HG03378 (cell line): Measurements from ENCODE around the gene PAX6.

Source experiments
- ATAC-seq: cut with Tn5 transposase; IDR thresholded peaks from one replicate; pipeline ENCODE4 v1.9.1; 2021; ENCODE audit warnings: mild to moderate bottlenecking, moderate library complexity; ENCODE audit not compliant: unreplicated experiment

The PAX6 gene

GRCh38 chr11:31810779-31811647 is at the start of gene PAX6:
Gene PAX6, minus strand, starts transcription at chr11:31811322. Its CDS starts 4,911 bp downstream, at chr11:31806411.
- peak; percentile 85 for ATAC-seq

DNA sequence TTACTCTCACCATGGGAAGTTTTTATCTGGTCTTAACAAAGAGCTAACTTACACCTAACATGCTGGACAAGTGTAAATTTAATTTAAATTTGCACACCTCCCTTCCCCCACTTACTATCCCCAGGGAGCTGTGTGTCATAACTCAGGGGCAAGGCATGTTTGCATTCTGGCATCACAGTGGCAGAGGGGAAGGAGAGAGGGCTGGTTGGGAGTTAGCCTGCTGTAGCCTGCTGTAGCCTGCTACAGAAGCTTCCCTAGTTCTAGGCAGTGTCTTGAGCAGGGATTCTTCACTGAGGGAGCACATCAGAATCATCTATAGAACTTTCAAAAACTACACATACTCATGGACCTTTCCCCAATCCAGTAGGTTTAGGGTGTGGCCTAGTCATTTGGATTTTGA is 49.3 kb upstream of the PAX6 start:
- no peak for ATAC-seq

DNA sequence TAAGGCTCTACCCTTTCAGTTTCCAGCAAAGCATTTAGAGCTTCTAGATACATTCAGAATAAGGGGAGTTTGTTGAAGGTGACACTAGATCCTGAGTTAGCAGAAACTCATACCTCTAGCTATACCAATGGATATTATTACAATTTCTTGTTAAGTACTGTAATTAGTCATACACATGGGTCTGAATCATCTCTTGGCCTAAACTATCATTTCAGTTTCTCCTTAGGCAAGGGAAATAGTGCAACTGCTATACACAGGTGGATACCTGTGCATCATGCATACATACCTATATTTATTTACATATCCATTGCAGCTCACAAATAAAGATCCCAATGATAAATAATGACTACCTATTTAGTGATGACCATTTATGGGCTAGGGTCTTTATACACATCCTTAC is 45.1 kb upstream of the PAX6 start:
- ATAC-seq = no peak

- no peak for ATAC-seq
Observed at GRCh38 chr11:31855466-31855865, 44.3 kb upstream of the PAX6 start.

- no peak for ATAC-seq
Observed at GRCh38 chr11:31850365-31850764, 39.2 kb upstream of the PAX6 start.

GRCh38 chr11:31847761-31848160 is 36.6 kb upstream of the PAX6 start:
- ATAC-seq = no peak

- ATAC-seq = no peak
Observed at GRCh38 chr11:31845331-31845730, 34.2 kb upstream of the PAX6 start.

DNA sequence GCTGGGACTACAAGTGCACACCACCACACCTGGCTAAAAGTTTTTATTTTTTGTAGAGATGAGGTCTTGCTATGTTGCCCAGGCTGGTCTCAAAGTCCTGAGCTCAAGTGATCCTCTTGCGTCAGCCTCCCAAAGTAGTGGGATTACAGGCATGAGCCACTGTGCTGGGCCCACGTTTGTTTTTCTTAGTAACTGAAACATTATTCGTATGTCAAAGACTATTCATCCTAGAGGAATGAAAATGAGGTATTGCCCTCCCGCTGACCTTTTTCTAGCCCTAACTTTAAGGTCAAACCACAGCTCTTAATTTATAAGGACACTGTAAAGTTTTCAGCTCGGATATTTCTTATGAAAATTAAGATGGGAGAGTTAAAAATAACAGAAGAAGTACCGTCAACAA is 33.2 kb upstream of the PAX6 start:
- no peak for ATAC-seq

- no peak for ATAC-seq
Observed at GRCh38 chr11:31841435-31841834, 30.3 kb upstream of the PAX6 start.

DNA sequence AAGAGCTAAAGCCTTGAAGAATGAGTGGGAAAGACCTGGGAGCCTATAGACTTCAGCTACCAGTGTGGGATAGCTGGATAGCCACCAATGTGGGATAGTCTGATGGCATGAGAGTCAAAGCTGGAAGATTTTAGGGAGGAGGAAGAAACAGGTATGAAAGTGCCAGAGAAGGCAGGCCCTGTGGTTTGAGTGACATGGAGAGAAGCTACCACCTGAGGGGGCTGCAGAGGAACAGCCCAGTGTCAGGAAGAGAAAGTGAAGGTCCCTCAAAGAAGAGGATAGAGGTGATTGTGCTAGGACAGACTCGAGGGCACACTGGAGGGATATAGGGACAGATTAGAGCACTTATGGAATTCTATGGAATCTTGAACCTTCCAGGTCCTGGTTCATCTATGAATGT is 23.1 kb upstream of the PAX6 start:
- no peak for ATAC-seq

GRCh38 chr11:31830406-31830805 is 19.3 kb upstream of the PAX6 start:
- ATAC-seq = no peak

DNA sequence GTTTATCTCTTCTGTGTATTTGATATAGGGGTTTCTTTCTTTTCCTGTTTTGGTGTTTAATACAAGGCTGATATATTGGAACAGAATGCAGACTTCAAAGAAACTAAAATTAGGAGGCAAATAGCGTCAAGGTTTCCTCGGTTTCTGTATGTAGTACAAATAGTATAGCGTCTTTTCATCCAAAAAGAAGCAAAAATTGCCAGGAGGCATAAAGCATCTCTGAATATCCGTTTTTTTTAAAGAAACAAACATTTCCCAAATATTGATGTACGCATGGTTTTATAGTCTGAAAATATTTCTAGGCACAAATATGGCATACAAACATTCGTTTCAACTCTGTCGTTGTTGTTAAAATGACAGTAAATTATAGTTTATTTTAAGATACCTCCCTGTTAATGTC is 17.1 kb upstream of the PAX6 start:
- ATAC-seq = no peak

- ATAC-seq = no peak
Observed at GRCh38 chr11:31827455-31828206, 16.5 kb upstream of the PAX6 start.

GRCh38 chr11:31826536-31827438 is 15.7 kb upstream of the PAX6 start:
- no peak for ATAC-seq

GRCh38 chr11:31825838-31826484 is 14.8 kb upstream of the PAX6 start:
- no peak for ATAC-seq

GRCh38 chr11:31824879-31825837 is 14.0 kb upstream of the PAX6 start:
- ATAC-seq = no peak

GRCh38 chr11:31824332-31824878 is 13.3 kb upstream of the PAX6 start:
- no peak for ATAC-seq

GRCh38 chr11:31823644-31824331 is 12.7 kb upstream of the PAX6 start:
- ATAC-seq = no peak
